Lower leg skin (tissue), 4 donors: ENCODE measurements around the gene FBXW8. TPM values are rescaled to one million over a fixed set of nuclear protein-coding genes. Genes with fewer than 3 reads are reported as not detected.

Source experiments
- DNase-seq, 2 donors: peaks; one replicate each; pipeline ENCODE4 v3.0.0-alpha.2; 2019; ENCODE audit warnings: low spot score in 2 of 2
- H3K4me3 ChIP-seq: fragments of 200-600 bp; sonication (generic); 2 replicates; pipeline ENCODE4 v1.5.1; 2017; ENCODE audit warnings: mild to moderate bottlenecking, low read depth; ENCODE audit not compliant: poor library complexity, severe bottlenecking
- CTCF ChIP-seq, 3 donors: fragments of 450-650 bp; IDR thresholded peaks; one replicate each; pipeline ENCODE4 v1.5.1; 2016; ENCODE audit warnings: antibody characterized with exemption in 3 of 3, mild to moderate bottlenecking in 3 of 3, moderate library complexity in 2 of 3
- POLR2A ChIP-seq, 2 donors: fragments of 450-650 bp; IDR thresholded peaks; one replicate each; pipeline ENCODE4 v1.6.1; 2016 to 2017; ENCODE audit warnings: antibody characterized with exemption in 2 of 2, mild to moderate bottlenecking in 1 of 2, moderate library complexity in 1 of 2
- WGBS, 2 donors: methylation state at CpG; one replicate each; pipeline ENCODE4 v1.1.5; 2018; 5-methylcytosine and 5-hydroxymethylcytosine counted together
- intact Hi-C: fragments of 100-400 bp; cut with DNase I; formaldehyde crosslinking; loops from one replicate; pipeline ENCODE4 v1.15.0; 2023; ENCODE audit warnings: low total_unique reads
- total RNA-seq, 4 donors: library from RNA; depleted of rRNA; stranded (reverse); fragments of >200 nt; gene quantifications; one replicate each; pipeline ENCODE4 v1.1.0, GENCODE V29; 2016

The FBXW8 gene
- total RNA-seq, 4 donors from 2014 or later, result 8.1 to 17.0 (median 15.8) TPM

DNA sequence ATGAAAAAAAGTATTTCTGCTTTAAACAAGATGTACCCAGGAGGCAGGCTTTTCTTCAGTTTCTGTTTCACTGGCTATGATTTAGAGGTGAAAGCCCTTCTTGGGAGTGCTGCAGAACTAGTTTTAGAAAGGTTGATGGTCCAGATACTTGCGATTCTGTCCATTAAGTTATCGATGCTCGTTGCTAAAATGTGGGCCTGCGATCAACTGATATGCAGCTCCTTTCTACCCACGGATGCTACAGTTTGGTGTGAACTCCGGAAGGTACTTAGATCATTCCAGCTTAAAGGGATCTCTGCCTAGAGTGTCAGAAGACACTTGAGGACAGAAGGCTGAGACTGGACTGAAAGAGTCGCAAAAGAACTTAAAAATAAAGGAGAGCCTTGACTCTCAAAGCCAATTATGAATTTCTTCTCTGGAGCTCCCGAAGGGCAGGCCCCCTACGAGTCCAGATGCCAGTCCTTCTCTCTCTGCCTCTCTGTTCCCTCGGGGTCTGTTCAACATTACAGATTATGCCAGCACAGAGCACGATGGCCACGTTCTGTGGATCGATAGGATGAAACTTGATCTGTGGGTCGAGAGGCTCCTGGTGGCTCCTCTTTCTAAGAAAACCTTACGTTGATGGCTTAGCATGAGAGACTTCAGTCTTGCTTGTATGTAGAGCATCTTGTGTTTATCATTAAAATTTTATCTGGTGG is 40.0 kb downstream of the FBXW8 start:
- no peak for TF ChIP-seq POLR2A (IDR thresholded peaks at IDR 0.05)
- TF ChIP-seq CTCF (IDR thresholded peaks at IDR 0.05), result no peak
- 90 to 92% methylated on average over 15 of the region's 15 CpGs for WGBS, 2 donors
- H3K4me3 ChIP-seq, result no peak overlapping the region
- intact Hi-C loops, result no loop called here
- DNase-seq, result no peak

GRCh38 chr12:116954710-116955381 is 44.1 kb downstream of the FBXW8 start:
- TF ChIP-seq CTCF (IDR thresholded peaks at IDR 0.05) (no peak), POLR2A (IDR thresholded peaks at IDR 0.05) (no peak)
- H3K4me3 ChIP-seq, result no peak overlapping the region
- WGBS, 2 donors, result 88 to 89% methylated on average over 13 of the region's 13 CpGs
- intact Hi-C loops, result no loop called here
- DNase-seq, result no peak

GRCh38 chr12:116955382-116956021 is 44.8 kb downstream of the FBXW8 start:
- intact Hi-C loops, result no loop called here
- DNase-seq, result peak in 1 of 2 donors; percentile 17
- no peak overlapping the region for H3K4me3 ChIP-seq
- TF ChIP-seq POLR2A (IDR thresholded peaks at IDR 0.05), result no peak
- WGBS, 2 donors, result 71% methylated on average over 4 of the region's 4 CpGs

DNA sequence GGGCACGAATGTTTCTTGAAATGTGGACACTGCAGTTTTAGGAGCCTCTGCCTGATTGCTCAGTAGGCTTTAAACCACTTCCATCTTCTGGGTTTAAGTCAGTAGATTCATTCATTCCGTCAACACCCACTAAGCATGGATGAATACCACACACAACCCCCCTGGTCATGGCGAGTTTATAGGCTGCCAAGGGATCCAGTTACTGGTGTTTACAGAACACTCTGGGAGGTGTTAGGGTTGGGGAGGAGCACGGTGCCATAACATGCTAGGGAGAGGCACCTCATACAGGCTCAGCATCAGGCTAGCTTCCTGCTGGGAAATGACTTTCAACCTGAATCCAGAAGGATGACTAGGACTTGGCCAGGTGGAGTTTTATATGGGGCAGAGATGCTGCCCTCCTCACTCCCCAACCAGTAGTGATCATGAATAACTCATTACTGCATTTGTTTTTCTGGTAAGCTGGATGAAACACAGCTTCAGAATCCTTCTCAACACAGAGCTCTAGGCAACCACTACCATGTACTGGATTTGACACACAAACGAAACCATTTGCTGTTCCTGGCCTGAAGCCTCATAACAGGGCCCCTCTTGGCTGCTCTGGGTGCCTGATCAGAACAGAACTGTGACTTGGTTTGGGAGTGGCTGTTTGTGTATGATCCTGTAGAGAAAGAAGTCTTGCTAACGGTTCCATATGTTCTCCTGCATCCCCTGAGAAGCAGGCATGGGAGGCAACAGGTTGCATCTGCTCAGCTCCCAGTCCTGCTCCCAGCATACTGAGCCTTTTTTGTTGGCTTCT is 47.9 kb downstream of the FBXW8 start:
- TF ChIP-seq POLR2A (IDR thresholded peaks at IDR 0.05) (no peak), CTCF (IDR thresholded peaks at IDR 0.05) (no peak)
- WGBS, 2 donors, result 82% methylated on average over 6 of the region's 6 CpGs
- DNase-seq, result no peak
- intact Hi-C loops, result no loop called here
- no peak overlapping the region for H3K4me3 ChIP-seq

GRCh38 chr12:116959198-116959460 is 48.4 kb downstream of the FBXW8 start:
- no peak overlapping the region for H3K4me3 ChIP-seq
- intact Hi-C loops, result no loop called here
- no peak for DNase-seq
- WGBS, 2 donors, result 85 to 88% methylated on average over 2 of the region's 2 CpGs
- TF ChIP-seq POLR2A (IDR thresholded peaks at IDR 0.05) (no peak), CTCF (IDR thresholded peaks at IDR 0.05) (no peak)
